Transverse colon (tissue), 4 donors: ENCODE measurements around the gene SELPLG. TPM values are rescaled to one million over a fixed set of nuclear protein-coding genes. Genes with fewer than 3 reads are reported as not detected.

ENCODE experiments used
- DNase-seq: peaks from one replicate; pipeline ENCODE4 v3.0.0-alpha.2; 2019
- H3K27ac ChIP-seq, 4 donors: fragments of 200-600 bp; sonication (generic); 2 replicates each; pipeline ENCODE4 v1.5.1; 2016 to 2018; ENCODE audit warnings: inconsistent platforms in 4 of 4
- H3K27me3 ChIP-seq: fragments of 200-600 bp; sonication (generic); 2 replicates; pipeline ENCODE4 v1.5.1; 2017; ENCODE audit warnings: inconsistent platforms
- H3K36me3 ChIP-seq, 4 donors: fragments of 200-600 bp; sonication (generic); 2 replicates each; pipeline ENCODE4 v1.5.1; 2017 to 2019; ENCODE audit warnings: inconsistent platforms in 4 of 4
- H3K4me1 ChIP-seq, 4 donors: fragments of 200-600 bp; sonication (generic); 2 replicates each; pipeline ENCODE4 v1.5.1; 2017 to 2020; ENCODE audit warnings: inconsistent platforms in 4 of 4
- H3K4me3 ChIP-seq, 4 donors: fragments of 200-600 bp; sonication (generic); 1 replicate in 1 of 4; 2 replicates in 3 of 4; pipeline versions ENCODE4 v1.5.1 to v1.6.1; 2017 to 2019; ENCODE audit warnings: inconsistent platforms in 4 of 4
- H3K9me3 ChIP-seq, 2 donors: fragments of 200-600 bp; sonication (generic); 2 replicates each; pipeline ENCODE4 v1.5.1; 2017 to 2019; ENCODE audit warnings: inconsistent platforms in 2 of 2
- CTCF ChIP-seq, 5 experiments: fragments of 200-600 bp in 3 of 5; fragments of 450-650 bp in 2 of 5; sonication (generic) in 3 of 5; IDR thresholded peaks; 1 replicate in 2 of 5; 2 replicates in 3 of 5; pipeline ENCODE4 v1.5.1; 2016 to 2017; ENCODE audit warnings: antibody characterized with exemption in 5 of 5, inconsistent platforms in 3 of 5, mild to moderate bottlenecking in 2 of 5, moderate library complexity in 1 of 5
- EP300 ChIP-seq: sonication (generic); formaldehyde crosslinking; IDR thresholded peaks from one replicate; pipeline ENCODE4 v1.6.1; 2017; ENCODE audit warnings: antibody characterized with exemption, low read depth
- POLR2A ChIP-seq: fragments of 450-650 bp; IDR thresholded peaks from one replicate; pipeline ENCODE4 v1.6.1; 2016; ENCODE audit warnings: antibody characterized with exemption, mild to moderate bottlenecking, moderate library complexity
- POLR2AphosphoS5 ChIP-seq, 3 donors: sonication (generic); formaldehyde crosslinking; IDR thresholded peaks; one replicate each; pipeline ENCODE4 v1.6.1; 2016; ENCODE audit warnings: antibody characterized with exemption in 3 of 3
- WGBS, 2 donors: methylation state at CpG; one replicate each; pipeline ENCODE4 v1.1.5; 2018; ENCODE audit warnings: low coverage in 1 of 2; 5-methylcytosine and 5-hydroxymethylcytosine counted together
- in situ Hi-C, 4 donors: fragments of 200-750 bp; cut with MboI; loops; one replicate each; pipeline versions ENCODE4 v1.15.0 to v1.15.1; 2017; ENCODE audit warnings: low sequenced_read_pairs in 3 of 4, low pct_ligation_motif_present in 1 of 4, low pct_unique_long_range_greater_than_20kb in 1 of 4
- intact Hi-C: fragments of 100-400 bp; cut with DNase I; formaldehyde crosslinking; loops from one replicate; pipeline ENCODE4 v1.15.1; 2023; ENCODE audit warnings: low total_unique reads
- total RNA-seq, 4 donors: library from RNA; depleted of rRNA; stranded (reverse); fragments of >200 nt; gene quantifications; one replicate each; pipeline ENCODE4 v1.1.0, GENCODE V29; 2016

SELPLG gene
- total RNA-seq, 4 donors from 2014 or later, result 1.6 to 9.4 (median 3.6) TPM

GRCh38 chr12:108667349-108667748, 33.7 kb upstream of the SELPLG start:
- peaks cover 26 to 57% (median 46%) of the 10 kb centered on the region in 4 donors for H3K4me1 ChIP-seq
- in situ Hi-C loops (loop anchor here in 3 of 4 donors (10.0 to 25.0 kb wide), 3 partner anchors 137 to 420 kb away; partner anchors contain the start of genes ALKBH2 (in 1 of the 3) and UNG (in 1 of the 3)), intact Hi-C loops (no loop called here)
- no peak for DNase-seq
- H3K27ac ChIP-seq, result peak overlapping the region; percentile 82 to 93 (median 88)
- WGBS, 2 donors, result 50 to 60% methylated on average over 2 of the region's 2 CpGs
- H3K36me3 ChIP-seq, result no peaks in the 10 kb centered on the region
- no peaks in the 10 kb centered on the region for H3K27me3 ChIP-seq
- no peak overlapping the region for H3K4me3 ChIP-seq
- no peak for TF ChIP-seq EP300
- TF ChIP-seq POLR2A, result no peak
- no peak for TF ChIP-seq CTCF (IDR thresholded peaks at IDR 0.05)
- no peak for TF ChIP-seq POLR2AphosphoS5 (IDR thresholded peaks at IDR 0.05)
- no peaks in the 10 kb centered on the region for H3K9me3 ChIP-seq

- Histone ChIP-seq H3K4me3 (no peak overlapping the region), H3K9me3 (no peaks in the 10 kb centered on the region), H3K27me3 (no peaks in the 10 kb centered on the region), H3K27ac (peak overlapping the region; percentile 82 to 93 (median 88)), H3K4me1 (peaks cover 26 to 57% (median 46%) of the 10 kb centered on the region in 4 donors), H3K36me3 (peaks cover 0 to 5% (median 0%) of the 10 kb centered on the region in 4 donors)
- in situ Hi-C loops, result loop anchor here in 3 of 4 donors (10.0 to 25.0 kb wide), 3 partner anchors 138 to 421 kb away; partner anchors contain the start of genes ALKBH2 (in 1 of the 3) and UNG (in 1 of the 3)
- peak; percentile 20 for DNase-seq
- WGBS, 2 donors, result 59% methylated on average over 3 of the region's 3 CpGs; no CpG with 5 or more reads in 1 of the 2 donors
- no peak for TF ChIP-seq POLR2AphosphoS5 (IDR thresholded peaks at IDR 0.05)
- no peak for TF ChIP-seq CTCF (IDR thresholded peaks at IDR 0.05)
- no peak for TF ChIP-seq EP300
- no peak for TF ChIP-seq POLR2A
- intact Hi-C loops, result no loop called here
These were observed 32.7 kb upstream of the SELPLG start for GRCh38 chr12:108666401-108666881.

- Histone ChIP-seq H3K4me3 (no peak overlapping the region), H3K27ac (peak overlapping the region; percentile 82 to 93 (median 88)), H3K4me1 (peaks cover 26 to 57% (median 46%) of the 10 kb centered on the region in 4 donors), H3K9me3 (no peaks in the 10 kb centered on the region), H3K36me3 (peaks cover 0 to 9% (median 0%) of the 10 kb centered on the region in 4 donors), H3K27me3 (no peaks in the 10 kb centered on the region)
- intact Hi-C loops, result loop anchor here (2.0 kb wide), 1 partner anchor 137 kb away; no protein-coding TSS in a partner anchor
- TF ChIP-seq POLR2AphosphoS5 (IDR thresholded peaks at IDR 0.05) (no peak), POLR2A (no peak), EP300 (no peak), CTCF (IDR thresholded peaks at IDR 0.05) (no peak)
- no peak for DNase-seq
- in situ Hi-C loops, result loop anchor here in 3 of 4 donors (10.0 to 25.0 kb wide), 3 partner anchors 139 to 422 kb away; partner anchors contain the start of genes ALKBH2 (in 1 of the 3) and UNG (in 1 of the 3)
- 81 to 89% methylated on average over 3 to 6 of the region's 6 CpGs for WGBS, 2 donors
These were observed 32.0 kb upstream of the SELPLG start for GRCh38 chr12:108665608-108666202.
